K562 (cell line): ENCODE data around the gene MYO1D. TPM values are rescaled to one million over a fixed set of nuclear protein-coding genes. Genes with fewer than 3 reads are reported as not detected.

Experiments used
- ATAC-seq: fragments of 200-7000 bp; cut with Tn5 transposase; 3 replicates; pipeline ENCODE4 v1.9.1; 2020; ENCODE audit warnings: moderate library complexity
- BruUV-seq: library from RNA; stranded (reverse); fragments of 400-500 nt; replicated peaks from 2 replicates; lab custom pipeline; 2021; lab: Mats Ljungman, UMichigan
- CTCF ChIA-PET: fragments of 300-600 bp; formaldehyde crosslinking; extraction: SDS; loops from one replicate; lab custom pipeline; 2021; ENCODE audit warnings: low intra/inter-chr PET ratio; lab: Yijun Ruan, JAX
- POLR2A ChIA-PET: fragments of 300-600, 350-650 bp; sonication (Branson Sonifier 250); formaldehyde crosslinking; extraction: SDS; loops from one replicate; lab custom pipeline; 2021; ENCODE audit warnings: antibody characterized with exemption, inconsistent platforms; lab: Yijun Ruan, JAX
- DNase-seq, 4 experiments: peaks; one replicate each; pipeline versions ENCODE4 v3.0.0 to v3.0.0-alpha.2; 2011 to 2018; ENCODE audit warnings: low spot score in 3 of 4, mixed read lengths in 3 of 4; ENCODE audit errors: extremely low read depth in 1 of 4
- FAIRE-seq: peaks from 2 replicates; lab custom pipeline; 2011; peaks lifted over from hg19 to GRCh38; lab: Jason Lieb, UNC
- H2AFZ ChIP-seq: 2 replicates; pipeline ENCODE4 v1.6.0; 2011; ENCODE audit warnings: low read depth, low read length, control low read depth, inconsistent platforms
- H3K27ac ChIP-seq: fragments of 200-600 bp; 3 replicates; pipeline ENCODE4 v1.8.0; 2011; ENCODE audit warnings: low read depth, mild to moderate bottlenecking, control low read depth, inconsistent platforms, low read length, moderate library complexity, mixed read lengths; ENCODE audit errors: extremely low read depth
- H3K27me3 ChIP-seq, 2 experiments: fragments of 300-600 bp in 1 of 2; 2 replicates in 1 of 2; 3 replicates in 1 of 2; pipeline versions ENCODE4 v1.6.0 to v1.8.0; 2011; ENCODE audit warnings: inconsistent platforms in 2 of 2, low read length in 2 of 2, mild to moderate bottlenecking in 1 of 2, mixed read lengths in 1 of 2, moderate library complexity in 1 of 2; ENCODE audit not compliant: control insufficient read depth in 2 of 2, insufficient read depth in 2 of 2
- H3K36me3 ChIP-seq: fragments of 300-600 bp; 3 replicates; pipeline ENCODE4 v1.8.0; 2011; ENCODE audit warnings: mild to moderate bottlenecking, low read length, inconsistent platforms; ENCODE audit not compliant: control insufficient read depth, insufficient read depth
- H3K4me1 ChIP-seq, 2 experiments: fragments of 200-600 bp in 1 of 2; replicated peaks in 1 of 2; 2 replicates in 1 of 2; 3 replicates in 1 of 2; pipeline versions ENCODE4 v1.5.1 to v1.8.0; 2011; ENCODE audit warnings: inconsistent platforms in 2 of 2, low read length in 2 of 2, mild to moderate bottlenecking in 1 of 2, mixed read lengths in 1 of 2, moderate library complexity in 1 of 2; ENCODE audit not compliant: control insufficient read depth in 2 of 2, insufficient read depth in 2 of 2
- H3K4me2 ChIP-seq: 2 replicates; pipeline ENCODE4 v1.6.1; 2011; ENCODE audit warnings: low read length, control low read depth, inconsistent platforms, mixed read lengths; ENCODE audit not compliant: insufficient read depth
- H3K4me3 ChIP-seq: fragments of 200-600 bp; sonication (generic), shearing (Covaris generic); 2 replicates; pipeline ENCODE4 v1.5.1; 2016; ENCODE audit warnings: control low read depth, inconsistent platforms
- H3K79me2 ChIP-seq: fragments of 200-600 bp; 3 replicates; pipeline ENCODE4 v1.8.0; 2011; ENCODE audit warnings: low read length, inconsistent platforms; ENCODE audit not compliant: control insufficient read depth, insufficient read depth
- H3K9ac ChIP-seq, 2 experiments: 2 replicates each; pipeline versions ENCODE4 v1.6.0 to v1.6.1; 2011; ENCODE audit warnings: low read depth in 2 of 2, low read length in 2 of 2, control low read depth in 1 of 2, inconsistent platforms in 1 of 2, mild to moderate bottlenecking in 1 of 2, mixed read lengths in 1 of 2; ENCODE audit not compliant: insufficient read depth in 1 of 2
- H3K9me1 ChIP-seq: one replicate; pipeline ENCODE4 v1.6.0; 2011; ENCODE audit warnings: inconsistent platforms, mild to moderate bottlenecking, low read length, moderate library complexity; ENCODE audit not compliant: control insufficient read depth, insufficient read depth
- H3K9me3 ChIP-seq: replicated peaks from 2 replicates; pipeline ENCODE4 v1.5.1; 2011; ENCODE audit warnings: low read depth, low read length, inconsistent platforms; ENCODE audit not compliant: control insufficient read depth, insufficient read depth
- H4K20me1 ChIP-seq: replicated peaks from 2 replicates; pipeline ENCODE4 v1.6.1; 2011; ENCODE audit warnings: low read length, inconsistent platforms, mixed read lengths; ENCODE audit not compliant: control insufficient read depth, insufficient read depth
- BDP1 ChIP-seq: IDR thresholded peaks from 3 replicates; pipeline ENCODE4 v1.6.1; 2011; ENCODE audit not compliant: insufficient read length, insufficient read depth
- COPS2 ChIP-seq: fragments of 450-650 bp; conservative IDR thresholded peaks from 2 replicates; pipeline ENCODE4 v1.6.1; 2016; ENCODE audit warnings: mild to moderate bottlenecking, moderate library complexity
- HNRNPUL1 ChIP-seq: fragments of 200-400 bp; formaldehyde crosslinking; IDR thresholded peaks from 2 replicates; pipeline ENCODE4 v1.6.1; 2017; ENCODE audit warnings: low read length
- MYC ChIP-seq, 2 experiments: fragments of 250-450 bp in 1 of 2; sonication (Bioruptor Pico) in 1 of 2; IDR thresholded peaks; 2 replicates each; pipeline versions ENCODE4 v1.5.1 to v1.6.1; 2012 to 2021; ENCODE audit warnings: low read depth in 2 of 2, borderline replicate concordance in 1 of 2, improper control_type of control experiment in 1 of 2, low read length in 1 of 2, mild to moderate bottlenecking in 1 of 2, moderate library complexity in 1 of 2
- NCOA2 ChIP-seq, 2 experiments: fragments of 450-650 bp; IDR thresholded peaks; 2 replicates each; pipeline ENCODE4 v1.6.1; 2018; ENCODE audit warnings: mild to moderate bottlenecking in 2 of 2, moderate library complexity in 1 of 2; ENCODE audit not compliant: partially characterized antibody in 2 of 2
- PHF20 ChIP-seq: fragments of 450-650 bp; IDR thresholded peaks from 2 replicates; pipeline ENCODE4 v1.6.1; 2018; ENCODE audit not compliant: partially characterized antibody
- RB1 ChIP-seq: fragments of 450-650 bp; IDR thresholded peaks from 2 replicates; pipeline ENCODE4 v1.6.1; 2017; ENCODE audit warnings: low read depth, mild to moderate bottlenecking
- ZBTB7A ChIP-seq: IDR thresholded peaks from 2 replicates; pipeline ENCODE4 v1.6.1; 2011; ENCODE audit warnings: low read depth, mild to moderate bottlenecking, low read length, moderate library complexity, borderline replicate concordance; ENCODE audit not compliant: control insufficient read depth
- ZNF24 ChIP-seq: fragments of 450-650 bp; IDR thresholded peaks from 2 replicates; pipeline ENCODE4 v1.6.1; 2016
- WGBS: fragments of 100-300 bp; shearing (Covaris generic); methylation state at CpG from one replicate; pipeline ENCODE4 v1.1.6; 2016; ENCODE audit warnings: low coverage, mixed read lengths; ENCODE audit not compliant: insufficient coverage; ENCODE audit errors: missing lambda C conversion rate; 5-methylcytosine and 5-hydroxymethylcytosine counted together
- in situ Hi-C: fragments of 300-500 bp; cut with MboI; formaldehyde crosslinking; loops from 4 replicates; pipeline ENCODE4 v1.15.0; 2018; ENCODE audit warnings: inconsistent platforms, mixed read lengths
- intact Hi-C: fragments of 100-400 bp; cut with micrococcal nuclease; formaldehyde crosslinking; loops from 2 replicates; pipeline ENCODE4 v1.14.2; 2022
- polyA plus RNA-seq, 8 experiments: library from polyadenylated mRNA; depleted of rRNA in 4 of 8; stranded (reverse) in 5 of 8; unstranded in 3 of 8; fragments of >200 nt; fragmentation: Nextera tagmentation in 2 of 8; fragmentation: Illumina TruSeq in 1 of 8; extraction: Ambion mirVana in 2 of 8; extraction: Trizol in 1 of 8; gene quantifications; 2 replicates each; pipeline versions ENCODE4 v1.2.1 to v1.2.3, GENCODE V29; 2011 to 2014; ENCODE audit warnings: inconsistent platforms in 1 of 8, missing spikeins in 1 of 8
- total RNA-seq, 7 experiments: library from RNA; depleted of rRNA in 6 of 7; stranded (reverse); fragments of >200 nt in 6 of 7; fragmentation: Illumina TruSeq in 2 of 7; extraction: Trizol in 2 of 7; gene quantifications; 2 replicates each; pipeline versions ENCODE4 v1.2.1 to v1.2.3, GENCODE V29; 2011 to 2021; ENCODE audit warnings: low replicate concordance in 1 of 7

Gene MYO1D
- total and polyA plus RNA-seq, 9 of the 15 experiments (the other 6 are each of a cell fraction or from before 2014, with no cell fraction given) = 2.1 to 71.2 (median 45.4) TPM

DNA sequence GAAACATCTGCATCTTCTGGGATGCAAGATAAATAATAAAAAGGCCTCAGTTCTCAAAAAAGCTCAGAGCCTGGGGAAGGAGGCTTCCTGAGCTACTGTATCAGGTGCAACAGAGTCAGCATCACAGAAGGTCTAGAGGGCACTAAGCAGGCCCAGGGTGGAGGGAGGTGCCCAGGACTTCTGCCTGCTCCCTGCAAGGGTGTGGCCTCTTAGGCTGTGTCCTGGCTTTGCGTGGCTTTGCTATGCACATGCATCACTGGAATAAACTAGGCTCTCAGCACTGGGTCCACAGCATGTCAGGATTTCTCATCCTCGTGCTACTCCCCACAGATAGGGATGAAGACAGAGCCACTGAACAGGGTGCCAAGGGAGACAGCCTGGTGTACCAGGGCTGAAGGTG lies 364.6 kb downstream of the MYO1D start:
- no peaks in the 10 kb centered on the region for H3K79me2 ChIP-seq
- no peak overlapping the region for H3K4me3 ChIP-seq
- no peak overlapping the region for H3K9ac ChIP-seq
- 40% methylated on average over 2 of the region's 2 CpGs for WGBS
- DNase-seq (no peak), ATAC-seq (no peak), FAIRE-seq (no peak)
- no TSS peak for BruUV-seq
- no peak overlapping the region for H3K27ac ChIP-seq
- CTCF ChIA-PET = no interaction called here
- no peak for TF ChIP-seq MYC (IDR thresholded peaks at IDR 0.05; ENCODE audit: low read depth, low read length)
- no peak for TF ChIP-seq MYC (CRISPR knock-in tag; IDR thresholded peaks at IDR 0.05; ENCODE audit: borderline replicate concordance, low read depth)
- intact Hi-C loops (no loop called here), in situ Hi-C loops (no loop called here)
- no peaks in the 10 kb centered on the region for H3K36me3 ChIP-seq
- no peak overlapping the region for H3K4me2 ChIP-seq
- H3K9me1 ChIP-seq = no peaks in the 10 kb centered on the region
- H2AFZ ChIP-seq = no peak overlapping the region
- POLR2A ChIA-PET = interaction anchor here (0.6 to 0.7 kb wide), 3 partner anchors 12 to 671 kb away, joined by 3 to 5 read pairs (median 3); no protein-coding TSS in a partner anchor
- no peaks in the 10 kb centered on the region for H3K4me1 ChIP-seq
- H3K27me3 ChIP-seq = no peaks in the 10 kb centered on the region
- H4K20me1 ChIP-seq = no peaks in the 10 kb centered on the region
- no peaks in the 10 kb centered on the region for H3K9me3 ChIP-seq

- H3K9me1 ChIP-seq = no peaks in the 10 kb centered on the region
- no peaks in the 10 kb centered on the region for H3K27me3 ChIP-seq
- WGBS = 57% methylated on average over 7 of the region's 7 CpGs
- no TSS peak for BruUV-seq
- no peaks in the 10 kb centered on the region for H3K4me1 ChIP-seq
- no peaks in the 10 kb centered on the region for H3K36me3 ChIP-seq
- no peaks in the 10 kb centered on the region for H3K79me2 ChIP-seq
- no peak for DNase-seq
- CTCF ChIA-PET = no interaction called here
- no peak for FAIRE-seq
- POLR2A ChIA-PET = interaction anchor here (0.6 kb wide), 1 partner anchor 246 kb away, joined by 3 read pairs; no protein-coding TSS in a partner anchor
- no peak overlapping the region for H3K4me2 ChIP-seq
- H2AFZ ChIP-seq = no peak overlapping the region
- in situ Hi-C loops (no loop called here), intact Hi-C loops (no loop called here)
- H3K9me3 ChIP-seq = no peaks in the 10 kb centered on the region
- H3K9ac ChIP-seq = no peak overlapping the region
- no peak overlapping the region for H3K27ac ChIP-seq
- no peak for ATAC-seq
- H4K20me1 ChIP-seq = no peaks in the 10 kb centered on the region
- H3K4me3 ChIP-seq = no peak overlapping the region
- TF ChIP-seq HNRNPUL1 = no peak
- TF ChIP-seq ZBTB7A = no peak
- TF ChIP-seq PHF20 = no peak
- no peak for TF ChIP-seq NCOA2 (IDR thresholded peaks at IDR 0.05; ENCODE audit: partially characterized antibody in 2 of 2)
- TF ChIP-seq COPS2 = no peak
- TF ChIP-seq RB1 = no peak
- no peak for TF ChIP-seq ZNF24
- TF ChIP-seq BDP1 = no peak
Observed at GRCh38 chr17:32510466-32510865, 366.5 kb downstream of the MYO1D start.
